ENCODE results near the gene ZNF681.

ZNF681 gene

GRCh38 chr19:23771761-23772674 is 13.3 kb upstream of the ZNF681 start:
- Mint-ChIP-seq H3K27me3 (ENCODE audit: low read depth) (no peaks in the 10 kb centered on the region), H3K9me3 (peaks cover 14% of the 10 kb centered on the region), H3K27ac (no peak overlapping the region), H3K4me3 (no peak overlapping the region), H3K4me1 (no peaks in the 10 kb centered on the region), H3K36me3 (ENCODE audit: low read depth) (peaks cover 95% of the 10 kb centered on the region)
- TF ChIP-seq CTCF (IDR thresholded peaks at IDR 0.05; ENCODE audit: unreplicated experiment in 3 of 3), result no peak

GRCh38 chr19:23771316-23771715 is 12.6 kb upstream of the ZNF681 start:
- H3K36me3 Mint-ChIP-seq (ENCODE audit: low read depth), result peaks cover 94% of the 10 kb centered on the region
- no peak overlapping the region for H3K27ac Mint-ChIP-seq
- H3K27me3 Mint-ChIP-seq (ENCODE audit: low read depth), result no peaks in the 10 kb centered on the region
- H3K4me1 Mint-ChIP-seq, result no peaks in the 10 kb centered on the region
- no peak overlapping the region for H3K4me3 Mint-ChIP-seq
- no peak for TF ChIP-seq CTCF (IDR thresholded peaks at IDR 0.05; ENCODE audit: unreplicated experiment in 3 of 3)
- H3K9me3 Mint-ChIP-seq, result peaks cover 14% of the 10 kb centered on the region

GRCh38 chr19:23770672-23771250 is 12.1 kb upstream of the ZNF681 start:
- no peak for TF ChIP-seq CTCF (IDR thresholded peaks at IDR 0.05; ENCODE audit: unreplicated experiment in 3 of 3)
- H3K36me3 Mint-ChIP-seq (ENCODE audit: low read depth), result peaks cover 93% of the 10 kb centered on the region
- H3K9me3 Mint-ChIP-seq, result peaks cover 16% of the 10 kb centered on the region
- no peak overlapping the region for H3K4me3 Mint-ChIP-seq
- no peak overlapping the region for H3K27ac Mint-ChIP-seq
- no peaks in the 10 kb centered on the region for H3K4me1 Mint-ChIP-seq
- no peaks in the 10 kb centered on the region for H3K27me3 Mint-ChIP-seq (ENCODE audit: low read depth)

GRCh38 chr19:23769691-23770468 is 11.2 kb upstream of the ZNF681 start:
- H3K4me3 Mint-ChIP-seq, result no peak overlapping the region
- H3K36me3 Mint-ChIP-seq (ENCODE audit: low read depth), result peaks cover 94% of the 10 kb centered on the region
- peaks cover under 1% of the 10 kb centered on the region for H3K4me1 Mint-ChIP-seq
- no peak overlapping the region for H3K27ac Mint-ChIP-seq
- H3K9me3 Mint-ChIP-seq, result peaks cover 21% of the 10 kb centered on the region
- no peak for TF ChIP-seq CTCF (IDR thresholded peaks at IDR 0.05; ENCODE audit: unreplicated experiment in 3 of 3)
- H3K27me3 Mint-ChIP-seq (ENCODE audit: low read depth), result no peaks in the 10 kb centered on the region

GRCh38 chr19:23766951-23767350 is 8.3 kb upstream of the ZNF681 start:
- Mint-ChIP-seq H3K9me3 (peaks cover 21% of the 10 kb centered on the region), H3K4me1 (peaks cover 14% of the 10 kb centered on the region), H3K27me3 (ENCODE audit: low read depth) (no peaks in the 10 kb centered on the region), H3K27ac (no peak overlapping the region), H3K4me3 (no peak overlapping the region), H3K36me3 (ENCODE audit: low read depth) (peaks cover 75% of the 10 kb centered on the region)
- TF ChIP-seq CTCF (IDR thresholded peaks at IDR 0.05; ENCODE audit: unreplicated experiment in 3 of 3), result no peak
